K562 (cell line): ENCODE measurements around the gene NUP62. TPM values are rescaled to one million over a fixed set of nuclear protein-coding genes. Genes with fewer than 3 reads are reported as not detected.
A peak's percentile ranks its signal among the peaks of the same experiment; 100 is the strongest.

Source experiments
- BCL6 ChIP-seq: fragments of 250-450 bp; sonication (Bioruptor Pico); IDR thresholded peaks from 2 replicates; pipeline ENCODE4 v1.4.0; 2020
- HDAC3 ChIP-seq: fragments of 450-650 bp; IDR thresholded peaks from 2 replicates; pipeline ENCODE4 v1.6.1; 2018; ENCODE audit warnings: borderline replicate concordance, mild to moderate bottlenecking, moderate library complexity; ENCODE audit not compliant: partially characterized antibody
- NCOA1 ChIP-seq: fragments of 450-650 bp; IDR thresholded peaks from 2 replicates; pipeline ENCODE4 v1.6.1; 2016; ENCODE audit warnings: low read depth
- PHB2 ChIP-seq: fragments of 450-650 bp; IDR thresholded peaks from 2 replicates; pipeline ENCODE4 v1.6.1; 2017; ENCODE audit warnings: low read depth
- PPARD ChIP-seq: fragments of 250-450 bp; sonication (Bioruptor Pico); IDR thresholded peaks from 2 replicates; pipeline ENCODE4 v1.8.0; 2022; ENCODE audit warnings: inconsistent platforms, mild to moderate bottlenecking, moderate library complexity
- PTBP1 ChIP-seq: fragments of 200-400 bp; formaldehyde crosslinking; IDR thresholded peaks from 2 replicates; pipeline ENCODE4 v1.6.1; 2017; ENCODE audit warnings: low read depth, low read length
- PYGO2 ChIP-seq: fragments of 450-650 bp; IDR thresholded peaks from 2 replicates; pipeline ENCODE4 v1.6.1; 2016; ENCODE audit warnings: mild to moderate bottlenecking, missing genetic modification characterization, moderate library complexity, missing compliant biosample characterization
- RFX5 ChIP-seq: IDR thresholded peaks from 2 replicates; pipeline ENCODE4 v1.6.1; 2011; ENCODE audit warnings: low read depth, mild to moderate bottlenecking, improper control_type of control experiment, low read length
- SNIP1 ChIP-seq: fragments of 450-650 bp; IDR thresholded peaks from 2 replicates; pipeline ENCODE4 v1.7.1; 2017; ENCODE audit warnings: low read depth, mild to moderate bottlenecking
- SP1 ChIP-seq: sonication (generic); formaldehyde crosslinking; IDR thresholded peaks from 2 replicates; pipeline ENCODE4 v1.8.1; 2022; ENCODE audit warnings: mild to moderate bottlenecking, missing genetic modification reagents
- TGIF2 ChIP-seq: sonication (generic); formaldehyde crosslinking; IDR thresholded peaks from 2 replicates; pipeline ENCODE4 v1.8.1; 2022; ENCODE audit warnings: mild to moderate bottlenecking, missing genetic modification reagents, moderate library complexity
- ZFX ChIP-seq: sonication (generic); formaldehyde crosslinking; IDR thresholded peaks from 2 replicates; pipeline ENCODE4 v1.8.0; 2022; ENCODE audit warnings: mild to moderate bottlenecking, missing genetic modification reagents, moderate library complexity
- ZNF12 ChIP-seq: sonication (generic); formaldehyde crosslinking; IDR thresholded peaks from 2 replicates; pipeline ENCODE4 v1.4.0; 2020; ENCODE audit warnings: mild to moderate bottlenecking, missing genetic modification reagents
- ZNF174 ChIP-seq: fragments of 250-450 bp; sonication (Bioruptor Pico); IDR thresholded peaks from 2 replicates; pipeline ENCODE4 v1.4.0; 2020; ENCODE audit warnings: mild to moderate bottlenecking
- ZNF232 ChIP-seq: sonication (generic); formaldehyde crosslinking; IDR thresholded peaks from 2 replicates; pipeline ENCODE4 v1.8.0; 2022; ENCODE audit warnings: mild to moderate bottlenecking, missing genetic modification reagents
- polyA plus RNA-seq, 8 experiments: library from polyadenylated mRNA; depleted of rRNA in 4 of 8; stranded (reverse) in 5 of 8; unstranded in 3 of 8; fragments of >200 nt; fragmentation: Nextera tagmentation in 2 of 8; fragmentation: Illumina TruSeq in 1 of 8; extraction: Ambion mirVana in 2 of 8; extraction: Trizol in 1 of 8; gene quantifications; 2 replicates each; pipeline versions ENCODE4 v1.2.1 to v1.2.3, GENCODE V29; 2011 to 2014; ENCODE audit warnings: inconsistent platforms in 1 of 8, missing spikeins in 1 of 8
- total RNA-seq, 7 experiments: library from RNA; depleted of rRNA in 6 of 7; stranded (reverse); fragments of >200 nt in 6 of 7; fragmentation: Illumina TruSeq in 2 of 7; extraction: Trizol in 2 of 7; gene quantifications; 2 replicates each; pipeline versions ENCODE4 v1.2.1 to v1.2.3, GENCODE V29; 2011 to 2021; ENCODE audit warnings: low replicate concordance in 1 of 7
- TF ChIP-seq, protein P1 (sequence below): fragments of 250-450 bp; sonication (Bioruptor Pico); IDR thresholded peaks from 2 replicates; pipeline ENCODE4 v1.5.1; 2021; ENCODE audit warnings: mild to moderate bottlenecking
- TF ChIP-seq, protein P2 (sequence below), 2 experiments: fragments of 450-650 bp; conservative IDR thresholded peaks; 2 replicates each; pipeline ENCODE4 v1.6.1; 2017; ENCODE audit warnings: mild to moderate bottlenecking in 2 of 2, moderate library complexity in 2 of 2
- TF ChIP-seq, protein P3 (sequence below): fragments of 450-650 bp; IDR thresholded peaks from 2 replicates; pipeline ENCODE4 v1.6.1; 2014; ENCODE audit warnings: low read depth, mild to moderate bottlenecking, moderate library complexity, borderline replicate concordance
- TF ChIP-seq, protein P4 (sequence below): sonication (generic); formaldehyde crosslinking; IDR thresholded peaks from 2 replicates; pipeline ENCODE4 v1.8.0; 2022; ENCODE audit warnings: mild to moderate bottlenecking, missing genetic modification reagents, borderline replicate concordance

Gene NUP62
- total and polyA plus RNA-seq, 9 of the 15 experiments (the other 6 are each of a cell fraction or from before 2014, with no cell fraction given) = 16.9 to 109 (median 66.0) TPM

DNA sequence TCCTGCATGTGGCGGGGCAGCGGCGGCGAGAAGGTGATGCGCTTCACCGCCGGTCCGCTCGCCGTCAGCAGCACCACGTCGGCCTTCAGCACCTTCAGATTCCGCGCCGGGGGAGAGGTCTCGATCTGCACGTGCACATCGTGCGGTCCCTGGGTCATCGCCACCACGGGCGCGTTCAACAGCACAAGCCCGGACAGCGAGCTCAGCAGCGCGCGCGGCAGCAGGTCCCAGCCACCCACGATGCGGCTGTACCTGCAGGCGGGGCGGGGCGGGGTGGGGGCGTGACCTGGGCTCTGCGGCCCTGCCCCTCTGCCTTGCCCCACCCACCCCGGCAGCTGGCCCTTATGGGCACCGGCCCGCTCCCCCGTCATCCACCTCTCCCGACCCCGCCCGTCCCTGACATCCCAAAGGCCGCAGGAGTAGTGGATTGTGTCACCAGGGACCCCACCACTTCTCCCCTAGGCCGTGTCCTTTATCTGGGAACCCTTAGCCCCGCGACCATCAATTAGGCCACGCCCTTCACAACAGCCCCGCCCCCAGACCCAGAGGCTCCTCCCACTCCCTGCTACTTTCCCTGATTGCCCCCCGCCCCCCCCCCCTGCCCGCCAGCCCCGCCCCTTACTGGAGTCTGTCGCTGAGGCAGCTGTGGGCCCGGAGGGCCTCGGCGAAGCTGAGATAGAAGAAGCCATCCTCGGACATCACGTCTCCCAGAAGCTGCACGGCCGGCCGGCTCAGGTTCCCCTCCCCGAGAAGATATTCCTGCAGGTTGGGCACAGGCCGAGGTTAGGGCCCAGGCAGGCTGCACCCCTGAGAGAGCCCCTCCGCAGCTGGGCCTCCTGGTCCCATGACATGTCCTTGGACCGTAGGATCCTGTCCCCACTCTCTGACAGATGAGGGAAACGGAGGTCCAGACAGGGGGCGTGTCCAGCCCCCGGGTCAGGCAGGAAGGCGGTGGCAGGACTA is 38.7 kb downstream of the NUP62 start (continued):
- TF ChIP-seq ZNF12 = no peak; the same call in 1 of the 2 replicates
- no peak for TF ChIP-seq HDAC3
- TF ChIP-seq RFX5 = no peak
- TF ChIP-seq SNIP1 = no peak
- TF ChIP-seq PTBP1 = no peak; the same call in 1 of the 2 replicates
- TF ChIP-seq, protein P1, sequence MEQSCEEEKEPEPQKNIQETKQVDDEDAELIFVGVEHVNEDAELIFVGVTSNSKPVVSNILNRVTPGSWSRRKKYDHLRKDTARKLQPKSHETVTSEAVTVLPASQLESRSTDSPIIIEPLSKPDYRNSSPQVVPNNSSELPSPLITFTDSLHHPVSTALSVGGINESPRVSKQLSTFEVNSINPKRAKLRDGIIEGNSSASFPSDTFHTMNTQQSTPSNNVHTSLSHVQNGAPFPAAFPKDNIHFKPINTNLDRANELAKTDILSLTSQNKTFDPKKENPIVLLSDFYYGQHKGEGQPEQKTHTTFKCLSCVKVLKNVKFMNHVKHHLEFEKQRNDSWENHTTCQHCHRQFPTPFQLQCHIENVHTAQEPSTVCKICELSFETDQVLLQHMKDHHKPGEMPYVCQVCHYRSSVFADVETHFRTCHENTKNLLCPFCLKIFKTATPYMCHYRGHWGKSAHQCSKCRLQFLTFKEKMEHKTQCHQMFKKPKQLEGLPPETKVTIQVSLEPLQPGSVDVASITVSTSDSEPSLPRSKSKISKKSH = no peak
- TF ChIP-seq PHB2 = no peak
- TF ChIP-seq, protein P2, sequence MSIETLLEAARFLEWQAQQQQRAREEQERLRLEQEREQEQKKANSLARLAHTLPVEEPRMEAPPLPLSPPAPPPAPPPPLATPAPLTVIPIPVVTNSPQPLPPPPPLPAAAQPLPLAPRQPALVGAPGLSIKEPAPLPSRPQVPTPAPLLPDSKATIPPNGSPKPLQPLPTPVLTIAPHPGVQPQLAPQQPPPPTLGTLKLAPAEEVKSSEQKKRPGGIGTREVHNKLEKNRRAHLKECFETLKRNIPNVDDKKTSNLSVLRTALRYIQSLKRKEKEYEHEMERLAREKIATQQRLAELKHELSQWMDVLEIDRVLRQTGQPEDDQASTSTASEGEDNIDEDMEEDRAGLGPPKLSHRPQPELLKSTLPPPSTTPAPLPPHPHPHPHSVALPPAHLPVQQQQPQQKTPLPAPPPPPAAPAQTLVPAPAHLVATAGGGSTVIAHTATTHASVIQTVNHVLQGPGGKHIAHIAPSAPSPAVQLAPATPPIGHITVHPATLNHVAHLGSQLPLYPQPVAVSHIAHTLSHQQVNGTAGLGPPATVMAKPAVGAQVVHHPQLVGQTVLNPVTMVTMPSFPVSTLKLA (conservative IDR thresholded peaks at IDR 0.05) = peak; percentile 88 to 91; a peak in 3 of 4 replicates
- TF ChIP-seq, protein P3, sequence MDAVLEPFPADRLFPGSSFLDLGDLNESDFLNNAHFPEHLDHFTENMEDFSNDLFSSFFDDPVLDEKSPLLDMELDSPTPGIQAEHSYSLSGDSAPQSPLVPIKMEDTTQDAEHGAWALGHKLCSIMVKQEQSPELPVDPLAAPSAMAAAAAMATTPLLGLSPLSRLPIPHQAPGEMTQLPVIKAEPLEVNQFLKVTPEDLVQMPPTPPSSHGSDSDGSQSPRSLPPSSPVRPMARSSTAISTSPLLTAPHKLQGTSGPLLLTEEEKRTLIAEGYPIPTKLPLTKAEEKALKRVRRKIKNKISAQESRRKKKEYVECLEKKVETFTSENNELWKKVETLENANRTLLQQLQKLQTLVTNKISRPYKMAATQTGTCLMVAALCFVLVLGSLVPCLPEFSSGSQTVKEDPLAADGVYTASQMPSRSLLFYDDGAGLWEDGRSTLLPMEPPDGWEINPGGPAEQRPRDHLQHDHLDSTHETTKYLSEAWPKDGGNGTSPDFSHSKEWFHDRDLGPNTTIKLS = no peak
- no peak; the same call in 1 of the 2 replicates for TF ChIP-seq TGIF2 (CRISPR knock-in tag)
- no peak for TF ChIP-seq NCOA1
- TF ChIP-seq ZNF232 (CRISPR knock-in tag) = 0 out of 2 replicates have a peak, but pooled peaks have one; percentile 15
- peak; percentile 94 for TF ChIP-seq SP1 (CRISPR knock-in tag)
- 0 out of 2 replicates have a peak, but pooled peaks have one; percentile 60 for TF ChIP-seq ZFX (CRISPR knock-in tag)
- TF ChIP-seq PPARD = no peak
- TF ChIP-seq PYGO2 (tag) = no peak
- no peak for TF ChIP-seq ZNF174 (CRISPR knock-in tag)
- TF ChIP-seq BCL6 = no peak
- TF ChIP-seq, protein P4, sequence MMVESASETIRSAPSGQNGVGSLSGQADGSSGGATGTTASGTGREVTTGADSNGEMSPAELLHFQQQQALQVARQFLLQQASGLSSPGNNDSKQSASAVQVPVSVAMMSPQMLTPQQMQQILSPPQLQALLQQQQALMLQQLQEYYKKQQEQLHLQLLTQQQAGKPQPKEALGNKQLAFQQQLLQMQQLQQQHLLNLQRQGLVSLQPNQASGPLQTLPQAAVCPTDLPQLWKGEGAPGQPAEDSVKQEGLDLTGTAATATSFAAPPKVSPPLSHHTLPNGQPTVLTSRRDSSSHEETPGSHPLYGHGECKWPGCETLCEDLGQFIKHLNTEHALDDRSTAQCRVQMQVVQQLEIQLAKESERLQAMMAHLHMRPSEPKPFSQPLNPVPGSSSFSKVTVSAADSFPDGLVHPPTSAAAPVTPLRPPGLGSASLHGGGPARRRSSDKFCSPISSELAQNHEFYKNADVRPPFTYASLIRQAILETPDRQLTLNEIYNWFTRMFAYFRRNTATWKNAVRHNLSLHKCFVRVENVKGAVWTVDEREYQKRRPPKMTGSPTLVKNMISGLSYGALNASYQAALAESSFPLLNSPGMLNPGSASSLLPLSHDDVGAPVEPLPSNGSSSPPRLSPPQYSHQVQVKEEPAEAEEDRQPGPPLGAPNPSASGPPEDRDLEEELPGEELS (CRISPR knock-in tag) = peak; percentile 66; the same call in 1 of the 2 replicates
